Calu3 (cell line): ENCODE results near the gene REM1. TPM values are rescaled to one million over a fixed set of nuclear protein-coding genes. Genes with fewer than 3 reads are reported as not detected.
"Not testable (repeated sequence)": the region's sequence is repeated elsewhere in the genome, so short reads cannot be mapped to it uniquely, and the experiment has no call there.

Experiments used
- BruUV-seq: library from RNA; stranded (reverse); fragments of 400-500 nt; replicated peaks from 2 replicates; lab custom pipeline; 2021; lab: Mats Ljungman, UMichigan
- CTCF ChIA-PET: fragments of 300-600 bp; sonication (Branson Sonifier 250); formaldehyde crosslinking; loops from one replicate; lab custom pipeline; 2022; ENCODE audit warnings: antibody characterized with exemption; lab: Charles Lee
- DNase-seq: peaks from one replicate; pipeline ENCODE4 v3.0.0; 2022
- H3K27ac Mint-ChIP-seq: one replicate; pipeline ENCODE4 v1.8.0; 2022; ENCODE audit warnings: mixed read lengths; ENCODE audit not compliant: unreplicated experiment
- H3K27me3 Mint-ChIP-seq: one replicate; pipeline ENCODE4 v1.8.0; 2022; ENCODE audit warnings: mixed read lengths; ENCODE audit not compliant: unreplicated experiment
- H3K36me3 Mint-ChIP-seq: one replicate; pipeline ENCODE4 v1.8.0; 2022; ENCODE audit warnings: mild to moderate bottlenecking, moderate library complexity, mixed read lengths; ENCODE audit not compliant: insufficient read depth, unreplicated experiment
- H3K4me1 Mint-ChIP-seq: one replicate; pipeline ENCODE4 v1.8.0; 2022; ENCODE audit warnings: mild to moderate bottlenecking, low read depth, mixed read lengths; ENCODE audit not compliant: unreplicated experiment
- H3K4me3 Mint-ChIP-seq: one replicate; pipeline ENCODE4 v1.8.0; 2022; ENCODE audit warnings: mild to moderate bottlenecking, low read depth, moderate library complexity, mixed read lengths; ENCODE audit not compliant: unreplicated experiment
- H3K9me3 Mint-ChIP-seq: one replicate; pipeline ENCODE4 v1.8.0; 2022; ENCODE audit warnings: low read depth, mixed read lengths; ENCODE audit not compliant: unreplicated experiment
- CTCF ChIP-seq: fragments of 200-600 bp; IDR thresholded peaks from one replicate; pipeline ENCODE4 v1.8.0; 2022; ENCODE audit warnings: antibody characterized with exemption; ENCODE audit not compliant: unreplicated experiment
- intact Hi-C: fragments of 100-400 bp; cut with micrococcal nuclease; formaldehyde crosslinking; loops from one replicate; pipeline ENCODE4 v1.10.0; 2022; ENCODE audit not compliant: unreplicated experiment
- total RNA-seq: library from RNA; stranded (reverse); gene quantifications from 2 replicates; pipeline ENCODE4 v1.2.3, GENCODE V29; 2022

Gene REM1
- total RNA-seq, 1 experiment from 2014 or later = not detected

DNA sequence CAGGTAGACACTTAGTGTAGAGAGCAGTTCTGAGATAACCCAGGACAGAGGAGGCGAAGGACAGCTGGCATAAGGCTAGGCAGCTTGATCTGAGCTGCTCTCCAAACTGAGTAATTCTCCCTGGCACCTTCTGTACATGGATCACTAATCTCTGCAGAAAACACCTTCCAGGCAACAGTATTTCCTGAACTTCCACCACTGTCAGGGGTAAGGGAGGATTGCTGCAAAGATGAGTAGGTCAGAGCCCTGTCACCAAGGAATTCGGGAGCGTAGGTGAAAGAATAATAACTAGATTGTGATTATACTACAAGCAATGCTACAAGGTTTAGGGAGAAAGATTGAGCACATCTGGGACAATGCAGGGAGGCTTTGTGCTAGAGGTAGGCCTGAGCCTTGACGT is 41.1 kb downstream of the REM1 start:
- Mint-ChIP-seq H3K4me3 (no peak overlapping the region), H3K9me3 (no peaks in the 10 kb centered on the region), H3K27me3 (no peaks in the 10 kb centered on the region), H3K4me1 (no peaks in the 10 kb centered on the region), H3K36me3 (peaks cover 19% of the 10 kb centered on the region), H3K27ac (no peak overlapping the region)
- intact Hi-C loops = no loop called here
- TSS peak; percentile 41 for BruUV-seq
- CTCF ChIA-PET = no interaction called here
- TF ChIP-seq CTCF = no peak
- DNase-seq = no peak

- intact Hi-C loops = no loop called here
- BruUV-seq = no TSS peak
- no peak for DNase-seq
- Mint-ChIP-seq H3K27ac (no peak overlapping the region), H3K9me3 (no peaks in the 10 kb centered on the region), H3K4me3 (no peak overlapping the region), H3K27me3 (no peaks in the 10 kb centered on the region), H3K36me3 (peaks cover 23% of the 10 kb centered on the region), H3K4me1 (no peaks in the 10 kb centered on the region)
- CTCF ChIA-PET = interaction anchor here (1.2 kb wide), 2 partner anchors 41 to 58 kb away, joined by 3 read pairs; no protein-coding TSS in a partner anchor
- TF ChIP-seq CTCF = no peak
Measured at GRCh38 chr20:31516651-31517050, 41.6 kb downstream of the REM1 start.

DNA sequence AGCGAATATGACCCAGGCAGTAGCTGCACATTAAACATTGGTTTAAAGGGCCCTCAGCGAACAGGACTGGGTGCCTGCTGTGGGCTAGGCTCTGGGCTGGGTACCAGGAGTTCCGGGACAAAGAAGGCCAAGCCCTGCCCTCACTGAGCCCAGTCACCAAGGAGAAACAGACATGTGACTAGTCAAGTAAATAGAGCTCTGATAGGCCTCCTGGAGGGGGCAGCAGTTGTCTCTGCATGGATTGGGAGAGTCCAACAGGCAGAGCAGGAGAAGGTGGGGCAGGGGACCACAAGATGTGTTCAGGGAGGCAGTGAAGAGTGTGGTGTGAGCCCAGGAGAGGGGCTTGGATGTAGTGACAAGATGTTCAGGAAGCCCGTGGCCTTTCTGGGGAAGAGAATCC is 42.3 kb downstream of the REM1 start:
- CTCF ChIA-PET = interaction anchor here (0.6 to 1.2 kb wide), 5 partner anchors 9 to 95 kb away, joined by 3 to 4 read pairs (median 3); a partner anchor contains a TSS
- peak; percentile 18 for TF ChIP-seq CTCF
- no peaks in the 10 kb centered on the region for H3K4me1 Mint-ChIP-seq
- BruUV-seq = no TSS peak
- peaks cover 23% of the 10 kb centered on the region for H3K36me3 Mint-ChIP-seq
- H3K9me3 Mint-ChIP-seq = no peaks in the 10 kb centered on the region
- intact Hi-C loops = no loop called here
- H3K27me3 Mint-ChIP-seq = no peaks in the 10 kb centered on the region
- H3K4me3 Mint-ChIP-seq = no peak overlapping the region
- DNase-seq = peak; percentile 61
- no peak overlapping the region for H3K27ac Mint-ChIP-seq

DNA sequence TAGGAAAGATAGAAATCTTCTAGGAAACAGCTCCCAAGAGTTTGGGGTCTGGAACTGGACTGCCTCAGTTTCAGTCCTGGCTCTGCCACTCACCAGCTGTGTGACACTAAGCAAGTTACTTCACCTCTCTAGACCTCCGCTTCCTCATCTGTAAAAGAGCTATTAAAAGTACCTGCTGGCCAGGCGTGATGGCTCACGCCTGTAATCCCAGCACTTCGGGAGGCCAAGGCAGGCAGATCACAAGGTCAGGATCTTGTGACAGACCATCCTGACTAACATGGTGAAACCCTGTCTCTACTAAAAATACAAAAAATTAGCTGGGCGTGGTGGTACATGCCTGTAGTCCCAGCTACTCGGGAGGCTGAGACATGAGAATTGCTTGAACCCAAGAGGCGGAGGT is 46.2 kb downstream of the REM1 start:
- H3K36me3 Mint-ChIP-seq = peaks cover 44% of the 10 kb centered on the region
- H3K4me1 Mint-ChIP-seq, H3K4me3 Mint-ChIP-seq, H3K9me3 Mint-ChIP-seq, intact Hi-C loops, BruUV-seq, H3K27me3 Mint-ChIP-seq, DNase-seq, H3K27ac Mint-ChIP-seq: not testable (repeated sequence)
- CTCF ChIA-PET = interaction anchor here (0.9 kb wide), 1 partner anchor 92 kb away, joined by 3 read pairs; no protein-coding TSS in a partner anchor

DNA sequence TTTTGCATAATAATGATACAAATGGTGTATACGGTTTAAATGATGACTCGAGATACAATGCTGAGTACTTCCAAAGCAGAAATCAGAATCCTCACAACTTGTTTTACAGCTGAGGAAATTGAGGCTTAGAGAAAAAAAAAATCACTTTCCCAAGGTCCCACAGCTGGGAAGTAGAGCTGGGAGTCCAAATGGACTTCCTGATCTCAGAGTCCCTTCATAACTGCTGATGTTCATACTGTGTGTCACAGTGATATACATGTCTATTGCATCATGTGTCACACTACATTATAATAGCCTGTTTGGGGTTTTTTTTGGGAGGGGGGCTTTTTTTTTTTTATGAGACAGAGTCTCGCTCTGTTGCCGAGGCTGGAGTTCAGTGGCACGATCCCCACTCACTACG is 47.6 kb downstream of the REM1 start:
- Mint-ChIP-seq H3K9me3 (no peaks in the 10 kb centered on the region), H3K27me3 (no peaks in the 10 kb centered on the region), H3K4me3 (no peak overlapping the region), H3K27ac (no peak overlapping the region), H3K36me3 (peaks cover 57% of the 10 kb centered on the region), H3K4me1 (no peaks in the 10 kb centered on the region)
- no peak for DNase-seq
- intact Hi-C loops = no loop called here
- BruUV-seq = no TSS peak
- CTCF ChIA-PET = no interaction called here
- TF ChIP-seq CTCF = no peak
